PC-3 (cell line): ENCODE measurements around the gene TPGS1. TPM values are rescaled to one million over a fixed set of nuclear protein-coding genes. Genes with fewer than 3 reads are reported as not detected.

ENCODE experiments used
- ATAC-seq: fragments of 200-7000 bp; cut with Tn5 transposase; 2 replicates; pipeline ENCODE4 v1.9.1; 2020; ENCODE audit warnings: mild to moderate bottlenecking, moderate library complexity
- BruUV-seq: library from RNA; stranded (reverse); fragments of 400-500 nt; replicated peaks from 2 replicates; lab custom pipeline; 2021; lab: Mats Ljungman, UMichigan
- CTCF ChIA-PET: fragments of 300-600 bp; sonication (Branson Sonifier 250); formaldehyde crosslinking; loops from one replicate; lab custom pipeline; 2022; ENCODE audit warnings: antibody characterized with exemption; lab: Charles Lee
- POLR2A ChIA-PET: fragments of 300-600 bp; sonication (Branson Sonifier 250); formaldehyde crosslinking; loops from one replicate; lab custom pipeline; 2022; ENCODE audit warnings: antibody characterized with exemption; ENCODE audit not compliant: unreplicated experiment; lab: Charles Lee
- DNase-seq: peaks from one replicate; pipeline ENCODE4 v3.0.0-alpha.2; 2015
- H2AFZ ChIP-seq: fragments of 300-600 bp; sonication (generic); 2 replicates; pipeline ENCODE4 v1.6.0; 2016; ENCODE audit warnings: antibody characterized with exemption, low read length
- H3F3A ChIP-seq: fragments of 300-600 bp; sonication (generic); one replicate; pipeline ENCODE4 v1.6.0; 2017; ENCODE audit warnings: antibody characterized with exemption, low read length, control low read depth, mild to moderate bottlenecking; ENCODE audit not compliant: unreplicated experiment
- H3K27ac ChIP-seq: fragments of 300-600 bp; sonication (generic); 2 replicates; pipeline ENCODE4 v1.5.1; 2016; ENCODE audit warnings: mild to moderate bottlenecking, low read length
- H3K27me3 ChIP-seq: fragments of 300-600 bp; sonication (generic); 2 replicates; pipeline ENCODE4 v1.6.1; 2016; ENCODE audit warnings: low read length, mixed read lengths
- H3K36me3 ChIP-seq: fragments of 300-600 bp; sonication (generic); 2 replicates; pipeline ENCODE4 v1.6.1; 2016; ENCODE audit warnings: low read depth, mixed run types, low read length, mixed read lengths
- H3K4me1 ChIP-seq: fragments of 300-600 bp; sonication (generic); 2 replicates; pipeline ENCODE4 v1.5.1; 2016; ENCODE audit warnings: low read length; ENCODE audit not compliant: insufficient read depth
- H3K4me2 ChIP-seq: fragments of 300-600 bp; sonication (generic); 2 replicates; pipeline ENCODE4 v1.6.0; 2016; ENCODE audit warnings: low read length
- H3K4me3 ChIP-seq: fragments of 300-600 bp; sonication (generic); 2 replicates; pipeline ENCODE4 v1.5.1; 2016; ENCODE audit warnings: mild to moderate bottlenecking, low read length, mixed read lengths
- H3K79me2 ChIP-seq: fragments of 300-600 bp; sonication (generic); 2 replicates; pipeline ENCODE4 v1.6.1; 2017; ENCODE audit warnings: low read length, mixed read lengths
- H3K9ac ChIP-seq: fragments of 300-600 bp; sonication (generic); 2 replicates; pipeline ENCODE4 v1.6.0; 2016; ENCODE audit warnings: mild to moderate bottlenecking, low read length
- H3K9me2 ChIP-seq: fragments of 300-600 bp; sonication (generic); replicated peaks from 2 replicates; pipeline ENCODE4 v1.6.1; 2016; ENCODE audit warnings: mixed run types, low read length, mixed read lengths
- H3K9me3 ChIP-seq: fragments of 300-600 bp; sonication (generic); 2 replicates; pipeline ENCODE4 v1.6.1; 2016; ENCODE audit warnings: low read length, mixed read lengths
- H4K20me1 ChIP-seq: fragments of 300-600 bp; sonication (generic); 2 replicates; pipeline ENCODE4 v1.6.1; 2016; ENCODE audit warnings: low read length, mixed read lengths
- CTCF ChIP-seq: fragments of 300-600 bp; sonication (generic); conservative IDR thresholded peaks from 2 replicates; pipeline ENCODE4 v1.5.1; 2017; ENCODE audit warnings: antibody characterized with exemption, low read depth, mild to moderate bottlenecking, low read length
- EZH2 ChIP-seq: fragments of 300-600 bp; sonication (generic); IDR thresholded peaks from one replicate; pipeline ENCODE4 v1.6.1; 2017; ENCODE audit warnings: antibody characterized with exemption, mild to moderate bottlenecking, low read length; ENCODE audit not compliant: unreplicated experiment
- EZH2phosphoT487 ChIP-seq: fragments of 300-600 bp; sonication (generic); IDR thresholded peaks from 2 replicates; pipeline ENCODE4 v1.6.1; 2018; ENCODE audit warnings: mild to moderate bottlenecking, antibody characterized with exemption, low read length, borderline replicate concordance
- intact Hi-C: fragments of 100-400 bp; cut with micrococcal nuclease; formaldehyde crosslinking; loops from 2 replicates; pipeline ENCODE4 v1.9.0; 2023
- total RNA-seq: library from RNA; depleted of rRNA; stranded (reverse); fragments of >200 nt; gene quantifications from 2 replicates; pipeline ENCODE4 v1.2.3, GENCODE V29; 2014

The TPGS1 gene
- total RNA-seq, 1 experiment from 2014 or later: 28.5 TPM

- no TSS peak for BruUV-seq
- POLR2A ChIA-PET: no interaction called here
- Histone ChIP-seq H3K4me1 (peaks cover 4% of the 10 kb centered on the region; the same call in 1 of the 2 replicates), H3K9ac (no peak overlapping the region), H3K9me2 (no peaks in the 10 kb centered on the region), H3K9me3 (no peaks in the 10 kb centered on the region), H3K4me3 (no peak overlapping the region), H2AFZ (no peak overlapping the region), H4K20me1 (no peaks in the 10 kb centered on the region), H3F3A (no peaks in the 10 kb centered on the region), H3K27ac (no peak overlapping the region), H3K27me3 (no peaks in the 10 kb centered on the region), H3K36me3 (no peaks in the 10 kb centered on the region), H3K79me2 (no peaks in the 10 kb centered on the region), H3K4me2 (no peak overlapping the region)
- no peak for ATAC-seq
- intact Hi-C loops: no loop called here
- CTCF ChIA-PET: no interaction called here
- TF ChIP-seq EZH2: no peak
- TF ChIP-seq EZH2phosphoT487: no peak
- no peak for TF ChIP-seq CTCF
- DNase-seq: no peak
Measured at GRCh38 chr19:501646-502045, 5.7 kb upstream of the TPGS1 start.

GRCh38 chr19:504616-505015, 2.7 kb upstream of the TPGS1 start:
- TF ChIP-seq EZH2 (no peak), EZH2phosphoT487 (no peak), CTCF (no peak)
- ATAC-seq (no peak), DNase-seq (no peak)
- no peak overlapping the region for H3K9ac ChIP-seq
- H4K20me1 ChIP-seq: no peaks in the 10 kb centered on the region
- peaks cover 10% of the 10 kb centered on the region; the same call in 1 of the 2 replicates for H3K4me1 ChIP-seq
- H3K36me3 ChIP-seq: no peaks in the 10 kb centered on the region
- no peaks in the 10 kb centered on the region for H3K9me2 ChIP-seq
- no TSS peak for BruUV-seq
- intact Hi-C loops: no loop called here
- no peaks in the 10 kb centered on the region for H3K9me3 ChIP-seq
- H3F3A ChIP-seq: no peaks in the 10 kb centered on the region
- no peaks in the 10 kb centered on the region for H3K27me3 ChIP-seq
- ChIA-PET CTCF (no interaction called here), POLR2A (no interaction called here)
- no peak overlapping the region for H2AFZ ChIP-seq
- no peak overlapping the region for H3K4me2 ChIP-seq
- H3K4me3 ChIP-seq: no peak overlapping the region
- peaks cover 11% of the 10 kb centered on the region for H3K79me2 ChIP-seq
- no peak overlapping the region for H3K27ac ChIP-seq

- DNase-seq (peak; percentile 97), ATAC-seq (peak; percentile 84)
- no peaks in the 10 kb centered on the region for H4K20me1 ChIP-seq
- H3K4me2 ChIP-seq: peak overlapping the region; percentile 91
- H3K9me3 ChIP-seq: no peaks in the 10 kb centered on the region
- intact Hi-C loops: no loop called here
- H2AFZ ChIP-seq: peak overlapping the region; percentile 93
- no peaks in the 10 kb centered on the region for H3F3A ChIP-seq
- H3K9me2 ChIP-seq: no peaks in the 10 kb centered on the region
- peak overlapping the region; percentile 89 for H3K9ac ChIP-seq
- H3K36me3 ChIP-seq: no peaks in the 10 kb centered on the region; the same call in 1 of the 2 replicates
- H3K4me3 ChIP-seq: peak overlapping the region; percentile 99
- H3K27ac ChIP-seq: peak overlapping the region; percentile 92
- peaks cover 10% of the 10 kb centered on the region; the same call in 1 of the 2 replicates for H3K4me1 ChIP-seq
- H3K27me3 ChIP-seq: no peaks in the 10 kb centered on the region
- no TSS peak for BruUV-seq
- POLR2A ChIA-PET: no interaction called here
- CTCF ChIA-PET: interaction anchor here (1.0 kb wide), 2 partner anchors 9 to 18 kb away, joined by 4 to 5 read pairs; no protein-coding TSS in a partner anchor
- TF ChIP-seq CTCF (peak; percentile 81), EZH2phosphoT487 (no peak), EZH2 (no peak)
- peaks cover 11% of the 10 kb centered on the region for H3K79me2 ChIP-seq
Measured at GRCh38 chr19:506404-507285, 652 bp upstream of the TPGS1 start.
